Astrocyte of the spinal cord (primary cell): Measurements from ENCODE around the gene LAMP5.

Experiments used
- DNase-seq: peaks from one replicate; pipeline ENCODE4 v3.0.0; 2011; ENCODE audit warnings: low read depth, low spot score
- H3K4me3 ChIP-seq: 2 replicates; pipeline ENCODE4 v1.5.1; 2011; ENCODE audit warnings: low read depth, mild to moderate bottlenecking, low read length, moderate library complexity
- in situ Hi-C: cut with HindIII; loops from 2 replicates; pipeline ENCODE4 v1.10.0; 2017; ENCODE audit warnings: low sequenced_read_pairs
- TF ChIP-seq, protein P1 (sequence below): IDR thresholded peaks from 2 replicates; pipeline ENCODE4 v1.5.1; 2012; ENCODE audit warnings: low read depth, mild to moderate bottlenecking, low read length, inconsistent platforms

Gene LAMP5

DNA sequence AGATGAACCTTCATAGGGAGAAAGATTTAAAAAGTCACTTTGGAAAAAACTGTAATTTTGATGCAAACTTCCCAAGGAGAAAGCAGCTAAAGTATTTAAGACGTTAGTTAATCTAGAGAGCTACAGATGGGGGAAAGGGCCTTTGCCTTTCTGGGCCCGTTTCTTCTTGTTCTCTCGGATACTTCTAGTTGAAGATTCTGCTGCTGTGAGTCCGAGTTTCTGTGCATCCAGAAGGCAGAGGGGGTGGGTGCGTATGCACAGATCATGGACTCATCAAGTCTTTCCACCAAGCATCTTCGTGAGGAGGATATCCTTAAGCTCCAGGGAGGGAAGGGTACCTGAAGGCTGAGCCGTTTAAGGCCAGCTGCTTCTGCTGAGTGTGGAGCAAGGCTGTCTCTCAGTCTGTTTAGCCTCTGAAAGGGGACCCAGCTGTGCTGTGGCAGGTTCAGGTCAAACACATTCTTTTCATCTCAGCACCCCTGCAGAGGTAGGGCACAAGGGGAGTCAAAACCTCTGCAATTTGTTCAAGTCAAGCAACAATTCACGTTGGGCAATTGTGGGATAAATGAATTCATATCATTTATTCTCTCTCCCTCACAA, 4.3 kb downstream of the LAMP5 start:
- no peak overlapping the region for H3K4me3 ChIP-seq
- in situ Hi-C loops, result no loop called here
- TF ChIP-seq, protein P1, sequence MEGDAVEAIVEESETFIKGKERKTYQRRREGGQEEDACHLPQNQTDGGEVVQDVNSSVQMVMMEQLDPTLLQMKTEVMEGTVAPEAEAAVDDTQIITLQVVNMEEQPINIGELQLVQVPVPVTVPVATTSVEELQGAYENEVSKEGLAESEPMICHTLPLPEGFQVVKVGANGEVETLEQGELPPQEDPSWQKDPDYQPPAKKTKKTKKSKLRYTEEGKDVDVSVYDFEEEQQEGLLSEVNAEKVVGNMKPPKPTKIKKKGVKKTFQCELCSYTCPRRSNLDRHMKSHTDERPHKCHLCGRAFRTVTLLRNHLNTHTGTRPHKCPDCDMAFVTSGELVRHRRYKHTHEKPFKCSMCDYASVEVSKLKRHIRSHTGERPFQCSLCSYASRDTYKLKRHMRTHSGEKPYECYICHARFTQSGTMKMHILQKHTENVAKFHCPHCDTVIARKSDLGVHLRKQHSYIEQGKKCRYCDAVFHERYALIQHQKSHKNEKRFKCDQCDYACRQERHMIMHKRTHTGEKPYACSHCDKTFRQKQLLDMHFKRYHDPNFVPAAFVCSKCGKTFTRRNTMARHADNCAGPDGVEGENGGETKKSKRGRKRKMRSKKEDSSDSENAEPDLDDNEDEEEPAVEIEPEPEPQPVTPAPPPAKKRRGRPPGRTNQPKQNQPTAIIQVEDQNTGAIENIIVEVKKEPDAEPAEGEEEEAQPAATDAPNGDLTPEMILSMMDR, result no peak
- DNase-seq, result no peak

DNA sequence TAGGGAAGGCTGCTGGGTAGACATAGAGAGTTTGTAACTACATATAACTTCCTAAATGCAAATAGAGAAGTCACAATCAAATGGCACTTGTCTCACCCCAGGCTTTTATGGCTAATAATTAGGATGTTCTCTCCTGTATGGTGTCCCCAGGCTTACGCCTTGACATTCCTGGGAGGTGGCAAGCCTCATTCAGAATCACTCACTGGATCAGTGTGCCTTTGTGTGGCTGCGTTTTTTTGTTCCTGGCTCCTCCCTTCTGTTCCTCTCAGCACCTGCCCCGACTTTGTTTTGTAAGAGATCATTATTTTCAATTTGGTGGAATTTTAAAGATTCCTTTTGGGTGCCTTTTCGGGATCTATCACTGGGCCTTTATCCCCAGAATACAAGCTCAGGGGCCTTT, 5.7 kb downstream of the LAMP5 start:
- no peak overlapping the region for H3K4me3 ChIP-seq
- in situ Hi-C loops, result no loop called here
- DNase-seq, result no peak
- TF ChIP-seq, protein P1, result no peak

DNA sequence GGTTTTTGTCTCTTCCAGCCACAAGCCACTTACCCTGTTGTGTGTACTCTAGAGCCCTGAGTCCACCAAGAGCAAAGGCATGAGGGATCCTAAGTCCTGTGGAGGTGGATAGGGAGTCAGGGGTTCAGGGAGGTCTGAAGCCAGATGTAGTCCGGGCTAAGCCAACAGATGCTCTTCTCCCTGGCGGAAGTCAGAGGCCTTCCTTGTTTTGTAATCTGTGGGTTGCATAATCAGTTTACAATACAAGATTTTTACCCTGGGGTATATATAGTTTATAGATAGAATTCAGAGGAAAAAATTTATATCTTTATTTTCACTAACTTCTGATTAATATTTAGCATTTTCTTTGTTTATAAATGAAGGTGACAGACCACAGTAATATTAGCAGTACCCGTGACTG, 9.2 kb downstream of the LAMP5 start:
- in situ Hi-C loops, result no loop called here
- no peak for DNase-seq
- TF ChIP-seq, protein P1, result no peak
- H3K4me3 ChIP-seq, result no peak overlapping the region

DNA sequence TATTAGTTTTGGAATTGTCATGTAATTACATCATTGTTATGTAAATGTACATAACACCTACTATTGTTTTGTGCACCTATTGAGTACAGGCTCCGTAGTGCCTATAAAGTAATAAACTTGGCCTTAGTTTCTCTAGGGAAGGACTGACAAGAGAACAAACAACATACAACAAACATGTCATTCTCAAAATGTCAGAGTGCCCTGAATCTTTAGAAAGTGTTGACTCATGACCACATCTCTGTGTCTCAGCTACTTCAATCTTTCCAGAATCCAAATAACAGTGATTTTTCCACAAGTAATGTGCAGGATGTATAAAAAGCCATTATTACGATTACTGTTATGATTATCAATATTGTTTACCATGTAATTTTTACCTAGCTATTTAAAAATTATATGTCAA, 17.2 kb downstream of the LAMP5 start:
- TF ChIP-seq, protein P1, result no peak
- in situ Hi-C loops, result no loop called here
- DNase-seq, result no peak
- no peak overlapping the region for H3K4me3 ChIP-seq

DNA sequence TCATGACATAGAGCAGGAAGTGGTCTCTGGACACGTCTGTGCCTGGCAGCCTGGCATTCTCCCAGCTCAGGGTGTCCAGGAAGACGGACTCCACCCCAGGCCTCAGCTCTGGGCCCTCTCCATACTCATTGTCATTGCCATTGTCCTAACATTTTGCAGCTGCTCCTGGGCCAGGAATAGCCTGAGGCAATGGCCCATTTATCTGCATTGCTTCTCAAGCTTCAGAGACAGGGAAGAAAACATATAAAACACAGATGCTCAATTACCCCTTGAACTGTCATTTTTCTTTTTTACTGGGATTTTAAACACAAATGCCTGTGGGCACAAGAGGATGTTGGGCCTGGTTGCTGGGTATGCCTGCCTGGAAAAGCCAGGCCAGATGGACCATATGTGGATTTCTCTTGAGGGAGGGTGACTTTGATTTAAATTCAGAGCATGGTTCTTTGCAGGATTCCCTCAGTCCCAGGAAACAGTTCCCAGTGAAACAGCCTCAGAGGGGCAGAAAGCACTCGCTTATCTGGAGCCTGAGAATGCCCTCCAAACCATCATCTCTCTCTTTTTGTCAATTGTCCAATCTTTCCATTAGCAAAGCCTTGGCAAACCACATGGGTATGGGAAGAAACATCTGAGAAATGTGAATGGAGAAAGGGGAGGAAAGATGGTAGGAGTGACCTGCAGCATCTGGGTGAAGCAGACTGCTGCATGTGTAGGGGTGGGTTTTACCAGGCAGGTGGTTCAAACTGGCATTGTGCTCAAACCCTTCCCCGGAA, 17.9 kb downstream of the LAMP5 start:
- in situ Hi-C loops, result no loop called here
- TF ChIP-seq, protein P1, result no peak
- H3K4me3 ChIP-seq, result no peak overlapping the region
- no peak for DNase-seq

DNA sequence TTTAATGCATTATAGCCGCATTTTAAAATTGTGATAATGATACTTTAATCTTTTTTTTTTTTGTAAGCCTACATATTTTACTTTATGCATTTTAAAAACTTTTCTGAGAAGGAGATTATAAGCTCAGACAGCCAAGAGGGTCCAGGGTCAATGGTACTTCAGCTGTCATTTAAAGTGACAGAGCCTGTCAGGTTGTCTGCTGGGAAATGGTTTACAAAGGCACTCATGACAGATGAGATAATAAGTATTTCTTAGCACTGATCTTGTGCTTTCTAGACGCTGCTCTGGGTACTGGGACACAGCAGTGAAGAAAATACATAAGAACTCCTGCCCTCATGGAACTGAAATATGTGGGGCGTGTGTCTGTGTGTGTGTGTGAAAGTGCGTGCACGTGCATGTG, 19.6 kb downstream of the LAMP5 start:
- no peak overlapping the region for H3K4me3 ChIP-seq
- TF ChIP-seq, protein P1, result no peak
- in situ Hi-C loops, result no loop called here
- no peak for DNase-seq
